AG09319 (cell line): ENCODE measurements around the gene ZNF862.
A peak's percentile ranks its signal among the peaks of the same experiment; 100 is the strongest.

Experiments
- DNase-seq: peaks from one replicate; pipeline ENCODE4 v3.0.0-alpha.2; 2010; ENCODE audit warnings: low read depth; ENCODE audit errors: extremely low read depth
- CTCF ChIP-seq: IDR thresholded peaks from 2 replicates; pipeline ENCODE4 v1.5.1; 2011; ENCODE audit warnings: low read depth, mild to moderate bottlenecking, inconsistent platforms, low read length, moderate library complexity

The ZNF862 gene

GRCh38 chr7:149868623-149869290, 30.6 kb downstream of the ZNF862 start:
- no peak; the same call in 1 of the 2 replicates for TF ChIP-seq CTCF
- no peak for DNase-seq

GRCh38 chr7:149869291-149869650, 31.1 kb downstream of the ZNF862 start:
- no peak for TF ChIP-seq CTCF

GRCh38 chr7:149869867-149870266, 31.7 kb downstream of the ZNF862 start:
- TF ChIP-seq CTCF: no peak
- DNase-seq: no peak

More at GRCh38 chr7:149869291-149869650, 31.1 kb downstream of the ZNF862 start:
- DNase-seq: no peak

GRCh38 chr7:149870274-149870673, 32.1 kb downstream of the ZNF862 start:
- no peak for DNase-seq
- TF ChIP-seq CTCF: no peak

- no peak for DNase-seq
- TF ChIP-seq CTCF: no peak
Measured at GRCh38 chr7:149870701-149871483, 32.7 kb downstream of the ZNF862 start.

GRCh38 chr7:149871576-149871975, 33.4 kb downstream of the ZNF862 start:
- no peak for DNase-seq
- no peak for TF ChIP-seq CTCF

GRCh38 chr7:149872419-149873073, 34.4 kb downstream of the ZNF862 start:
- peak; percentile 29 for TF ChIP-seq CTCF
- peak; percentile 69 for DNase-seq
